Neural cell (in vitro differentiated cells): ENCODE measurements around the gene TMEM11. TPM values are rescaled to one million over a fixed set of nuclear protein-coding genes. Genes with fewer than 3 reads are reported as not detected.

Experiments
- H2AFZ ChIP-seq: fragments of 200-600, 300-800 bp; sonication (generic), shearing (Covaris generic); 2 replicates; pipeline ENCODE4 v1.6.0; 2014; ENCODE audit warnings: low read depth, mild to moderate bottlenecking, antibody characterized with exemption, low read length, moderate library complexity
- H3F3A ChIP-seq: fragments of 200-600 bp; shearing (Covaris generic); 2 replicates; pipeline ENCODE4 v1.6.1; 2016; ENCODE audit warnings: mild to moderate bottlenecking, moderate library complexity, mixed read lengths, antibody characterized with exemption, low read length; ENCODE audit not compliant: insufficient read depth, poor library complexity, severe bottlenecking
- H3K27ac ChIP-seq: fragments of 200-600, 300-800 bp; sonication (generic), shearing (Covaris generic); 2 replicates; pipeline ENCODE4 v1.5.1; 2014; ENCODE audit warnings: mild to moderate bottlenecking, low read length, moderate library complexity
- H3K27me3 ChIP-seq: fragments of 300-800, 200-600 bp; sonication (generic), shearing (Covaris generic); 2 replicates; pipeline ENCODE4 v1.6.0; 2014; ENCODE audit warnings: mild to moderate bottlenecking, low read depth, low read length, moderate library complexity; ENCODE audit not compliant: insufficient read depth
- H3K36me3 ChIP-seq: fragments of 300-800, 200-600 bp; sonication (generic), shearing (Covaris generic); 2 replicates; pipeline ENCODE4 v1.5.1; 2014; ENCODE audit warnings: mild to moderate bottlenecking, antibody characterized with exemption, low read length, moderate library complexity; ENCODE audit not compliant: insufficient read depth
- H3K4me2 ChIP-seq: fragments of 300-800, 200-600 bp; sonication (generic), shearing (Covaris generic); 2 replicates; pipeline ENCODE4 v1.6.0; 2014; ENCODE audit warnings: mild to moderate bottlenecking, low read length
- H3K4me3 ChIP-seq: fragments of 300-800, 200-600 bp; sonication (generic), shearing (Covaris generic); 2 replicates; pipeline ENCODE4 v1.5.1; 2014; ENCODE audit warnings: mild to moderate bottlenecking, low read length, moderate library complexity
- H3K79me2 ChIP-seq: fragments of 200-600 bp; shearing (Covaris generic); replicated peaks from 2 replicates; pipeline ENCODE4 v1.6.0; 2014; ENCODE audit warnings: mild to moderate bottlenecking, low read length, moderate library complexity; ENCODE audit not compliant: insufficient read depth
- H3K9ac ChIP-seq: fragments of 300-800, 200-600 bp; sonication (generic), shearing (Covaris generic); 2 replicates; pipeline ENCODE4 v1.6.1; 2016; ENCODE audit warnings: mild to moderate bottlenecking, low read length, mixed read lengths
- H3K9me2 ChIP-seq: fragments of 200-600 bp; shearing (Covaris generic); 2 replicates; pipeline ENCODE4 v1.6.1; 2016; ENCODE audit warnings: mild to moderate bottlenecking, low read length, mixed read lengths; ENCODE audit not compliant: insufficient read depth
- H3K9me3 ChIP-seq: fragments of 200-600, 300-800 bp; sonication (generic), shearing (Covaris generic); 2 replicates; pipeline ENCODE4 v1.6.1; 2016; ENCODE audit warnings: mild to moderate bottlenecking, mixed run types, low read length, moderate library complexity, mixed read lengths
- H4K20me1 ChIP-seq: fragments of 200-600 bp; shearing (Covaris generic); 2 replicates; pipeline ENCODE4 v1.6.1; 2016; ENCODE audit warnings: mild to moderate bottlenecking, mixed run types; ENCODE audit not compliant: insufficient read depth
- CTCF ChIP-seq: fragments of 450-650 bp; IDR thresholded peaks from 2 replicates; pipeline ENCODE4 v1.5.1; 2014; ENCODE audit warnings: antibody characterized with exemption, mild to moderate bottlenecking, moderate library complexity; ENCODE audit not compliant: poor library complexity, severe bottlenecking
- EP300 ChIP-seq: fragments of 450-650 bp; conservative IDR thresholded peaks from 2 replicates; pipeline ENCODE4 v1.6.1; 2014; ENCODE audit warnings: antibody characterized with exemption, mild to moderate bottlenecking, moderate library complexity; ENCODE audit not compliant: poor library complexity, severe bottlenecking
- EZH2 ChIP-seq: fragments of 200-600, 300-800 bp; shearing (Covaris generic), sonication (generic); IDR thresholded peaks from 2 replicates; pipeline ENCODE4 v1.6.1; 2014; ENCODE audit warnings: antibody characterized with exemption, low read length, borderline replicate concordance, mild to moderate bottlenecking; ENCODE audit not compliant: insufficient read depth, poor library complexity, severe bottlenecking
- MXI1 ChIP-seq: fragments of 450-650 bp; conservative IDR thresholded peaks from 2 replicates; pipeline ENCODE4 v1.6.1; 2014; ENCODE audit warnings: antibody characterized with exemption, mild to moderate bottlenecking; ENCODE audit not compliant: poor library complexity, severe bottlenecking
- POLR2AphosphoS5 ChIP-seq: IDR thresholded peaks from 2 replicates; pipeline ENCODE4 v1.6.1; 2012
- RAD21 ChIP-seq: fragments of 450-650 bp; conservative IDR thresholded peaks from 2 replicates; pipeline ENCODE4 v1.6.1; 2014; ENCODE audit warnings: antibody characterized with exemption, mild to moderate bottlenecking, moderate library complexity
- SMC3 ChIP-seq: fragments of 450-650 bp; conservative IDR thresholded peaks from 2 replicates; pipeline ENCODE4 v1.6.1; 2014; ENCODE audit warnings: antibody characterized with exemption, mild to moderate bottlenecking, moderate library complexity; ENCODE audit not compliant: poor library complexity
- TAF1 ChIP-seq: IDR thresholded peaks from 2 replicates; pipeline ENCODE4 v1.6.1; 2012; ENCODE audit warnings: low read depth
- polyA plus RNA-seq: library from polyadenylated mRNA; depleted of rRNA; stranded (reverse); fragments of >200 nt; gene quantifications from 2 replicates; pipeline ENCODE4 v1.2.3, GENCODE V29; 2014
- TF ChIP-seq, protein P1 (sequence below): IDR thresholded peaks from 2 replicates; pipeline ENCODE4 v1.6.1; 2012; ENCODE audit warnings: borderline replicate concordance

TMEM11 gene
- polyA plus RNA-seq, 1 donor from 2014 or later: 24.6 TPM

DNA sequence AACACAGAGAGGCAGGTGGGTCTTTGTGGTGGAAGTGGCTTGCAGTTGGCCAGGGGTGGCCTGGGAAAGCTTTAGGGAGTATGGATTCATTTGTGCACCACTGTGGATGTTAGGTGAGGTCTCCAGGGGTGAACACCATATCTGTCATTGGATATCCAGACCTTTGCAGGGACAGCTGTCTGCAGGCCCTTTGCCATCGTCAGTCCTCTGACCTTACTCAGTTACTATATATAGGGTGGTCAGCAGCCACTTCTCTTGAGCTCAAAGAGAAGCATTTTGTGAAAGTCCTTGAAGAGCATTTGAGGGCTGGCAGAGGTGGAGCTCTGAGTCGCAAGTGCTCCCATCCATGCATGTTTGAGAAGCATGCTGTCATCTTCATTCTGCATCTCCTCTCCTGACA is 40.4 kb downstream of the TMEM11 start:
- Histone ChIP-seq H3K36me3 (no peaks in the 10 kb centered on the region), H3K79me2 (no peaks in the 10 kb centered on the region), H3K9me2 (no peaks in the 10 kb centered on the region), H4K20me1 (no peaks in the 10 kb centered on the region), H3K27me3 (no peaks in the 10 kb centered on the region), H3K4me3 (no peak overlapping the region), H3K27ac (no peak overlapping the region), H3K9me3 (no peaks in the 10 kb centered on the region), H3K9ac (no peak overlapping the region), H2AFZ (no peak overlapping the region), H3K4me2 (no peak overlapping the region), H3F3A (no peaks in the 10 kb centered on the region)
- TF ChIP-seq TAF1: no peak
- TF ChIP-seq EZH2: no peak
- no peak for TF ChIP-seq EP300
- no peak for TF ChIP-seq SMC3
- TF ChIP-seq, protein P1, sequence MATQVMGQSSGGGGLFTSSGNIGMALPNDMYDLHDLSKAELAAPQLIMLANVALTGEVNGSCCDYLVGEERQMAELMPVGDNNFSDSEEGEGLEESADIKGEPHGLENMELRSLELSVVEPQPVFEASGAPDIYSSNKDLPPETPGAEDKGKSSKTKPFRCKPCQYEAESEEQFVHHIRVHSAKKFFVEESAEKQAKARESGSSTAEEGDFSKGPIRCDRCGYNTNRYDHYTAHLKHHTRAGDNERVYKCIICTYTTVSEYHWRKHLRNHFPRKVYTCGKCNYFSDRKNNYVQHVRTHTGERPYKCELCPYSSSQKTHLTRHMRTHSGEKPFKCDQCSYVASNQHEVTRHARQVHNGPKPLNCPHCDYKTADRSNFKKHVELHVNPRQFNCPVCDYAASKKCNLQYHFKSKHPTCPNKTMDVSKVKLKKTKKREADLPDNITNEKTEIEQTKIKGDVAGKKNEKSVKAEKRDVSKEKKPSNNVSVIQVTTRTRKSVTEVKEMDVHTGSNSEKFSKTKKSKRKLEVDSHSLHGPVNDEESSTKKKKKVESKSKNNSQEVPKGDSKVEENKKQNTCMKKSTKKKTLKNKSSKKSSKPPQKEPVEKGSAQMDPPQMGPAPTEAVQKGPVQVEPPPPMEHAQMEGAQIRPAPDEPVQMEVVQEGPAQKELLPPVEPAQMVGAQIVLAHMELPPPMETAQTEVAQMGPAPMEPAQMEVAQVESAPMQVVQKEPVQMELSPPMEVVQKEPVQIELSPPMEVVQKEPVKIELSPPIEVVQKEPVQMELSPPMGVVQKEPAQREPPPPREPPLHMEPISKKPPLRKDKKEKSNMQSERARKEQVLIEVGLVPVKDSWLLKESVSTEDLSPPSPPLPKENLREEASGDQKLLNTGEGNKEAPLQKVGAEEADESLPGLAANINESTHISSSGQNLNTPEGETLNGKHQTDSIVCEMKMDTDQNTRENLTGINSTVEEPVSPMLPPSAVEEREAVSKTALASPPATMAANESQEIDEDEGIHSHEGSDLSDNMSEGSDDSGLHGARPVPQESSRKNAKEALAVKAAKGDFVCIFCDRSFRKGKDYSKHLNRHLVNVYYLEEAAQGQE: no peak
- TF ChIP-seq CTCF: no peak
- no peak for TF ChIP-seq POLR2AphosphoS5
- TF ChIP-seq MXI1: no peak
- no peak for TF ChIP-seq RAD21

GRCh38 chr17:21172846-21173245 is 41.1 kb downstream of the TMEM11 start:
- H4K20me1 ChIP-seq: no peaks in the 10 kb centered on the region
- H3K4me3 ChIP-seq: no peak overlapping the region
- no peak overlapping the region for H2AFZ ChIP-seq
- no peak overlapping the region for H3K27ac ChIP-seq
- no peaks in the 10 kb centered on the region for H3K79me2 ChIP-seq
- no peaks in the 10 kb centered on the region for H3F3A ChIP-seq
- H3K9ac ChIP-seq: no peak overlapping the region
- no peaks in the 10 kb centered on the region for H3K9me3 ChIP-seq
- no peak overlapping the region for H3K4me2 ChIP-seq
- H3K9me2 ChIP-seq: no peaks in the 10 kb centered on the region
- no peaks in the 10 kb centered on the region for H3K36me3 ChIP-seq
- no peaks in the 10 kb centered on the region for H3K27me3 ChIP-seq
- no peak for TF ChIP-seq SMC3
- no peak for TF ChIP-seq EZH2
- TF ChIP-seq CTCF: no peak
- TF ChIP-seq, protein P1: no peak
